SK-N-SH treated with all-trans-retinoic acid at 6 μM for 48 hours (cell line): ENCODE data around the gene PPIH.

Source experiments
- ARNTL ChIP-seq: fragments of 450-650 bp; formaldehyde crosslinking; IDR thresholded peaks from 2 replicates; pipeline ENCODE4 v1.5.0; 2020; ENCODE audit warnings: low read depth, mild to moderate bottlenecking, moderate library complexity, borderline replicate concordance
- BACH2 ChIP-seq: fragments of 250-450 bp; sonication (Bioruptor Pico); IDR thresholded peaks from 2 replicates; pipeline ENCODE4 v1.9.0; 2021; ENCODE audit warnings: mild to moderate bottlenecking, borderline replicate concordance
- CREB5 ChIP-seq: fragments of 250-450 bp; sonication (Bioruptor Pico); IDR thresholded peaks from 2 replicates; pipeline ENCODE4 v1.5.1; 2020; ENCODE audit warnings: low read depth, mild to moderate bottlenecking, moderate library complexity
- OSR1 ChIP-seq: fragments of 250-450 bp; sonication (Bioruptor Pico); IDR thresholded peaks from 2 replicates; pipeline ENCODE4 v1.8.0; 2022; ENCODE audit warnings: moderate library complexity, mild to moderate bottlenecking, inconsistent platforms
- PATZ1 ChIP-seq: fragments of 250-450 bp; sonication (Bioruptor Pico); IDR thresholded peaks from 2 replicates; pipeline ENCODE4 v1.8.0; 2020; ENCODE audit warnings: mild to moderate bottlenecking, moderate library complexity, borderline replicate concordance
- PPARA ChIP-seq: fragments of 250-450 bp; sonication (Bioruptor Pico); IDR thresholded peaks from 2 replicates; pipeline ENCODE4 v1.5.0; 2020; ENCODE audit warnings: mild to moderate bottlenecking, borderline replicate concordance
- TCF4 ChIP-seq: fragments of 250-450 bp; sonication (Bioruptor Pico); IDR thresholded peaks from 2 replicates; pipeline ENCODE4 v1.8.0; 2021; ENCODE audit warnings: mild to moderate bottlenecking, moderate library complexity, borderline replicate concordance
- TOX ChIP-seq: fragments of 250-450 bp; sonication (Bioruptor Pico); IDR thresholded peaks from 2 replicates; pipeline ENCODE4 v1.8.0; 2021; ENCODE audit warnings: mild to moderate bottlenecking, moderate library complexity, borderline replicate concordance
- TSHZ2 ChIP-seq: fragments of 250-450 bp; sonication (Bioruptor Pico); IDR thresholded peaks from 2 replicates; pipeline ENCODE4 v1.5.0; 2020; ENCODE audit warnings: mild to moderate bottlenecking, moderate library complexity
- ZFP3 ChIP-seq: fragments of 250-450 bp; sonication (Bioruptor Pico); IDR thresholded peaks from 2 replicates; pipeline ENCODE4 v1.5.0; 2020; ENCODE audit warnings: mild to moderate bottlenecking, moderate library complexity

- TF ChIP-seq TCF4, result no peak
- TF ChIP-seq PPARA (CRISPR knock-in tag), result no peak
- no peak for TF ChIP-seq TOX (CRISPR knock-in tag)
- no peak for TF ChIP-seq ARNTL
- no peak for TF ChIP-seq CREB5
- no peak for TF ChIP-seq OSR1 (CRISPR knock-in tag)
- no peak for TF ChIP-seq BACH2
- 0 out of 2 replicates have a peak, but pooled peaks have one; percentile 22 for TF ChIP-seq TSHZ2 (CRISPR knock-in tag)
- no peak for TF ChIP-seq PATZ1 (CRISPR knock-in tag)
- 0 out of 2 replicates have a peak, but pooled peaks have one; percentile 18 for TF ChIP-seq ZFP3 (CRISPR knock-in tag)
Observed at GRCh38 chr1:42681741-42682483, 23.7 kb downstream of the PPIH start, which contains the start of gene YBX1.
